GM12865 (cell line): Measurements from ENCODE around the gene DUSP10.

ENCODE experiments used
- DNase-seq: peaks from one replicate; pipeline ENCODE4 v3.0.0; 2010; ENCODE audit warnings: low read depth
- H3K4me3 ChIP-seq: 2 replicates; pipeline ENCODE4 v1.5.1; 2011; ENCODE audit warnings: mild to moderate bottlenecking, low read depth, low read length, control low read depth
- TF ChIP-seq, protein P1 (sequence below): IDR thresholded peaks from 2 replicates; pipeline ENCODE4 v1.5.1; 2011; ENCODE audit warnings: low read length, control low read depth, low read depth, inconsistent platforms; ENCODE audit not compliant: insufficient read depth; ENCODE audit errors: missing control alignments

Gene DUSP10

DNA sequence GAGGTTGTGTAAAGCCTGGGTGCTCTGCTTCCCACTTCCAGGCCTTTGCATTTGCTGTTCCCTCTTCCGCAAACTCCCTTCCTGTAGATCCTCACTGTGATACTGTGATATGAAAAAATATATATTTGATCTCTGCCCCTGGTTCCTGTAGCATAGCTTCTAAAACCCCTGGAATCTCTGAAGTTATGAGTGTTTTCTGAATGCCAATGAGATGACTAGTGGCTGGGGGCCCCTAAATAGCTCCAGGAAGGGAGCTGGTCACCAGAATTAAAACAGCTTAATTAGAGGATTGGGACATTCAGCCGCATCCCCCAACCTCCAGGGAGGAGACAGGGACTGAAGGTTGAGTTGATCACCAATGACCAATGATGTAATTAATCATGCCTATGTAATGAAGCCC is 21.9 kb downstream of the DUSP10 start:
- no peak overlapping the region for H3K4me3 ChIP-seq
- TF ChIP-seq, protein P1, sequence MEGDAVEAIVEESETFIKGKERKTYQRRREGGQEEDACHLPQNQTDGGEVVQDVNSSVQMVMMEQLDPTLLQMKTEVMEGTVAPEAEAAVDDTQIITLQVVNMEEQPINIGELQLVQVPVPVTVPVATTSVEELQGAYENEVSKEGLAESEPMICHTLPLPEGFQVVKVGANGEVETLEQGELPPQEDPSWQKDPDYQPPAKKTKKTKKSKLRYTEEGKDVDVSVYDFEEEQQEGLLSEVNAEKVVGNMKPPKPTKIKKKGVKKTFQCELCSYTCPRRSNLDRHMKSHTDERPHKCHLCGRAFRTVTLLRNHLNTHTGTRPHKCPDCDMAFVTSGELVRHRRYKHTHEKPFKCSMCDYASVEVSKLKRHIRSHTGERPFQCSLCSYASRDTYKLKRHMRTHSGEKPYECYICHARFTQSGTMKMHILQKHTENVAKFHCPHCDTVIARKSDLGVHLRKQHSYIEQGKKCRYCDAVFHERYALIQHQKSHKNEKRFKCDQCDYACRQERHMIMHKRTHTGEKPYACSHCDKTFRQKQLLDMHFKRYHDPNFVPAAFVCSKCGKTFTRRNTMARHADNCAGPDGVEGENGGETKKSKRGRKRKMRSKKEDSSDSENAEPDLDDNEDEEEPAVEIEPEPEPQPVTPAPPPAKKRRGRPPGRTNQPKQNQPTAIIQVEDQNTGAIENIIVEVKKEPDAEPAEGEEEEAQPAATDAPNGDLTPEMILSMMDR: no peak
- DNase-seq: no peak

DNA sequence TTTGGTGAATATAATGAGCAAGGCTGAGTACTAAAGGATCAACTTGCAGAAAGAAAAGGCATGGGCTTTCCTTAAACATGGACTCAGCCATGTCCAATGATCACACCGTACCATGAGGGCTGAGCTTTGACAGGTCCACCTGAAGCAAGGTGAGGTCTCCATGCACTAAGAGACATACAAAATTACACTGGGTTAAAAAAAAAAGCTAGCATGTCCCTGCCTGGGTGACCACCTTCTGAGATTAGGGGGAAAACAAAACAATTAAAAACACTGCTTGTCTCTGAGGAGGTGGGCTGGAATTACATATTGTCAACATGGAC is 22.7 kb downstream of the DUSP10 start:
- H3K4me3 ChIP-seq: no peak overlapping the region
- no peak for DNase-seq
- TF ChIP-seq, protein P1: no peak

DNA sequence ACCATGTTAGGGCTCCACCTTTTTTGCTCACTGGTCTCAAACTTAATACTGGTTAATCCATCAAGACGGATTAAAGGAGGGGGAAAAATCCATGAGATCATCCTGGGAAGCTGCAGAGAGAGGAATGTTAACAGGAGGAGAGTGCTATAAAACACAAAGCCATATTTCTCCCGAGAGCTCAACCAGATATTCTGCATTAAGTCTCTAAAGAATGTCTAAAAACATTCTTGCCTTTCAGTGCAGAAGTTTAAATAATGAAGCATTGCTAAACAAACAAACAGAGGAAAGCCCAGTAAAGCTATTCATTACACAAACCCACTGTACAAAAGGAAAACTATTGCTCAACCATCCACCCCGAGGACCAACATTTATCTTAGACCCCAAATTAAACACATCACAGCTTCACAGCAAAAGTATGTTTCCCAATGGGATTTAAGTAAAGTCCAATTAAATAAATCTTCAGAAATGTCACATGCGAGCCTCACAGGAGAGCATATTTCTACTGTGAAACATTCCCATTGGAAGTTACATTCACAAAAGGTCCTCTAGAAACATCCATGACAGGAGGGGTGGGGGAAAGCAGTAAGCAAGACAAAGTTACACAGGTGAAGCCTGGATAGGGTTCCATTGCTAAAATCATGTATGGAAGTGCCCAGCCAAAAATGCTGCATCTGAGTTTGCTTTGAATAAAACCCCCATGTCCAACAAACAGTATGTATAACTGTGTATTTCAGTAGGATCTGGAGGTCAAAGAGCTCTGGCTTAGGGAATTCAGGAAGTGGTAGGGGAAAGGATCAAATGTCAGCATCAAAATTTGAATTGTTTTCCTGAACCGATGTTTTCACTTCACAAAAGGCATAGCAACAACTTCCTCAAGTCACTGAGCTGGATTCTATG is 23.3 kb downstream of the DUSP10 start:
- no peak for DNase-seq
- TF ChIP-seq, protein P1: no peak
- H3K4me3 ChIP-seq: no peak overlapping the region

DNA sequence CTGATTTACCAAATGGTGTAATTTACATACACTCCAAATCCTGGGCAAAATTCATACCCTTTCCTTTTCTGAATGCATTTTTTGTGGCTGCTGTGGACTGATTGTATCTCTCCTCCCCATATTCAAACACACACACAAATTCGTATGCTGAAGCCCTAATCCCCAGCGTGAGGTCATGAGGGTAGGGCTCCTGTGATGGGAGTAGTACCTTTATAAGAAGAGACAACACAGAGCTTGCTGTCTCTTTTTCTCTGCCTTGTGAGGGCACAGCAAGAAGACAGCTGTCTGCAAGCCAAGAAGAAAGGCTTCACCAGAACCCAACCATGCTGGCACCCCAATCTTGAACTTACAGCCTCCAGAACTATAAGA is 24.4 kb downstream of the DUSP10 start:
- TF ChIP-seq, protein P1: no peak
- no peak overlapping the region for H3K4me3 ChIP-seq
- no peak for DNase-seq

DNA sequence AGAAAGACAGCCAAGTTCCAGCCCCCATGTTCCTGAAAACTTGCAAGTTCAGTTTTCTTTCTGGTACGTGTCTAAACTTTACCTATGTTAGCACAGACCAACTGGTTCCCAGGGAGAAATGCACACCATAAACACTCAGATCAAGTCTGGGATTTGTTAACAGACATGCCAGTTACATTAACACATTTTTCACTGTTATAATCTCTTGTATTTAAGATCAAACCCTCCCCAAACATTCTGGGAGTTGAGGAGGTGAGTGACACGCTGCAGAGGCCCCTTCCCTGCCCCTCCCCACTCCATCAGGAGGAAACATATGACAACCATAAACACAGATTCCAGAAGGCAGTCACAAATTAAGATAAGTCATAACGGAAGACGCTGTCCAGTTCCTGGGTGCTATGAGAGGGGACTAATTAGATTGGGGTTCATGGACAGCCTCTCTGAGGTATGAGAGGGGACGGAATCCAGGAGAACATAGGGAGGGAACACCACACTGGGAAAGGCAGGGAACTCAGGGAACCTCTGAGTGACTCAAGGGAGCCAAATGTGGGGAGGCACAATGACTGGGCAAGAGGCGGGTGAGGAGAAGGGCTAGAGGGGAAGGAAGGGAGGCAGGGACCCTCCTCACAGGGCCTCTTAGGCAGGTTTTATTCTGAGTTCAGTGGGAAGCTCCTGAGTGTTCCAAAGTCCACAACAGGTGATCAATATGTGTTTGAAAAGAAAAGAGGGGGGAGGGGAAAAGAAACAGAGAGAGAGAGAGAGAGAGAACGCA is 25.0 kb downstream of the DUSP10 start:
- H3K4me3 ChIP-seq: no peak overlapping the region
- TF ChIP-seq, protein P1: no peak
- no peak for DNase-seq

DNA sequence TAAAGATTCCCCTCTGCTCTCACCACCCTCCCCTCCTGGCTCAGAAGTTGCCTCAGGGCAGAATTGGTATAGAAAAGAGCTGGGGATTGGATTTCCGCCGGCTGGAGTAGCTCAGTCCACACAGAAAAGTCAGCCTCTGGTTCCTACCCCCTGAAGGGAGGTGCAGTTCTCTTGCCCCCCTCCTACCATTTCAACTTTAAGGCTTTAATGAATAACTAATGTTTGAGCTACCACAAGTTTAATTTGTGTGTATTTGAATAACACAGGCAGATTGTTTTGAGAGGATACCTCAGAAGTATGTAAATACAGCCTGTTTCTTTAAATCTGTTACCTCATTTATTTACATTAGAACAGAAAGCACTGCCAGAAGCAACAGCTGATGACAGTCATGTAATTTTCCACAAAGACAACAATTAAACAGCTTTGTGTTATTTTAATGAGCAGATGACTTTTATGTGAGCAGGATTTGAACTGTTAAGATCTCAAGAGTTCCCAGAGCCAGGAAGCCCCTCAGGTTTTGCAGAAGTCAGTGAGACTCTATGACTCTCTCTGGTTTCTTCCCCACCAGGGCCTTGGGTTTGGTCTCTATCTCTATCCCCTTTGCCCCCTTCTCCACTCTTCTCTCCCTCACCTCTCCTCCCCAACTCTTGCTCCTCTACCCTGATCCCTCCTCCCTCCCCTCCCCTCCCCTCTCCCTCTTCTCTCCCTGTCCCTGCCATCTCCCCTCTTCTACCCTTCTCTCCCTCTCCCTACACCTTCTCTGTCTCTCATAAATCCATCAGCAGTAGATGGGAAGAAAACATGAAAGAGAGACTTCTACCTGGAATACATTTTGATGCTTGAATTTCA is 26.3 kb downstream of the DUSP10 start:
- TF ChIP-seq, protein P1: no peak
- H3K4me3 ChIP-seq: no peak overlapping the region
- no peak for DNase-seq
